HUES64 (cell line): ENCODE measurements around the gene SEC31A.

Source experiments
- H3K27ac ChIP-seq: 2 replicates; pipeline ENCODE4 v1.7.0; 2013; ENCODE audit warnings: low read depth, low read length, inconsistent platforms
- H3K27me3 ChIP-seq: 2 replicates; pipeline ENCODE4 v1.6.1; 2013; ENCODE audit warnings: mild to moderate bottlenecking, low read length; ENCODE audit not compliant: insufficient read depth
- H3K36me3 ChIP-seq: 2 replicates; pipeline ENCODE4 v1.6.1; 2013; ENCODE audit warnings: mild to moderate bottlenecking, low read length; ENCODE audit not compliant: insufficient read depth
- H3K4me1 ChIP-seq: 2 replicates; pipeline ENCODE4 v1.6.1; 2013; ENCODE audit warnings: mild to moderate bottlenecking, low read length, moderate library complexity; ENCODE audit not compliant: insufficient read depth
- H3K4me3 ChIP-seq: 2 replicates; pipeline ENCODE4 v1.5.1; 2013; ENCODE audit warnings: mild to moderate bottlenecking, low read length, moderate library complexity
- H3K9ac ChIP-seq: 2 replicates; pipeline ENCODE4 v1.6.1; 2013; ENCODE audit warnings: mild to moderate bottlenecking, low read depth, low read length
- H3K9me3 ChIP-seq: 2 replicates; pipeline ENCODE4 v1.6.1; 2013; ENCODE audit warnings: low read depth, low read length; ENCODE audit not compliant: insufficient read depth
- WGBS: fragments of 150-250, 120-280 bp; methylation state at CpG from one replicate; pipeline ENCODE4 v1.1.7; 2013; ENCODE audit warnings: missing lambda C conversion rate; 5-methylcytosine and 5-hydroxymethylcytosine counted together

Gene SEC31A

DNA sequence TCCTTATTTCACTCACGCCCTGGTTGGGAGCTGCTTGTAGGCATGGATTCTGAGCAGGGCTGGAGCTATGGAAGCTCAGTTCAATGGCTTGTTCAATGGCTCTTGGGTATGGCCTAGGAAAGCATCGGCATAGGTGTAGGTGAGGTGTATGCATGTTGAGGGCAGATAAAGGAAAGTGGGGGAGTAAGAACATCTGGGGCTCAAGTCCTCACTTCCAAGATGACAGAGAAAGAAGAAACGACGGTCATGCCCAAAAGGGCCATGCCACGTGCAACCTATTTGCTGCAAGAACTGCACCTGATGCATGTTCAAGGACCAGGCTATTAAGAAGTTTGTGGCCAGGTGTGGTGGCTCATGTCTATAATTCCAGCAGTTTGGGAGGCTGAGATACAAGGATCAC, 115.7 kb downstream of the SEC31A start:
- no peak overlapping the region for H3K4me3 ChIP-seq
- H3K36me3 ChIP-seq: no peaks in the 10 kb centered on the region
- no peaks in the 10 kb centered on the region for H3K9me3 ChIP-seq
- no peak overlapping the region for H3K9ac ChIP-seq
- peaks cover 62% of the 10 kb centered on the region for H3K27me3 ChIP-seq
- no peak overlapping the region for H3K27ac ChIP-seq
- H3K4me1 ChIP-seq: no peaks in the 10 kb centered on the region; the same call in 1 of the 2 replicates
- 94% methylated on average over 5 of the region's 5 CpGs for WGBS

- 38% methylated on average over 2 of the region's 3 CpGs for WGBS
- H3K27ac ChIP-seq: no peak overlapping the region
These were observed 116.2 kb downstream of the SEC31A start for GRCh38 chr4:82774711-82775171.

DNA sequence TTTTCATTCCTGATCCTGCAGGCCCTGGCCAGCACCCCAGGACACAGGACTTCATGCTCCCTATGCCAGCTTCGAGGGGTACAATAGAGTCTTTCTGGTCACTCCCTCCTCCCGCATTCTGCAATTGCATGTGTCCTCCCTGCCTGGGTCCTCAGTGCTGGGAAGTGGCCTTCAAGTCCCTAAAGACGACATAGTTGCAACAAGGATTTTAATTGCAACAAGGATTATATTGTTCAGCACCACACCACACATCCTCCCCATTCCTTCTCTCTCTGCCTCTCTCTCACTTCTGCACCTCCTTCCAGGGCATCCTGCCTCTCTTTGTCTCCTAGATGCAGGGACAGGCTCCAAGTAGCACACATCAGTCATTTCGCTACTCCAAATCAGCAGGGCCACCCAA, 117.9 kb downstream of the SEC31A start:
- no peaks in the 10 kb centered on the region; the same call in 1 of the 2 replicates for H3K4me1 ChIP-seq
- no peak overlapping the region for H3K9ac ChIP-seq
- H3K9me3 ChIP-seq: no peaks in the 10 kb centered on the region
- no peak overlapping the region for H3K4me3 ChIP-seq
- no peaks in the 10 kb centered on the region for H3K36me3 ChIP-seq
- WGBS: 75% methylated on average over 4 of the region's 4 CpGs
- H3K27me3 ChIP-seq: peaks cover 59% of the 10 kb centered on the region
- no peak overlapping the region for H3K27ac ChIP-seq

More at GRCh38 chr4:82774711-82775171, 116.2 kb downstream of the SEC31A start:
- Histone ChIP-seq H3K27me3 (peaks cover 57% of the 10 kb centered on the region), H3K36me3 (no peaks in the 10 kb centered on the region), H3K9me3 (no peaks in the 10 kb centered on the region), H3K4me3 (no peak overlapping the region), H3K4me1 (no peaks in the 10 kb centered on the region; the same call in 1 of the 2 replicates), H3K9ac (no peak overlapping the region)

GRCh38 chr4:82770607-82771006, 120.3 kb downstream of the SEC31A start:
- no peaks in the 10 kb centered on the region for H3K36me3 ChIP-seq
- 87% methylated on average over 3 of the region's 3 CpGs for WGBS

More at GRCh38 chr4:82770607-82771006, 120.3 kb downstream of the SEC31A start:
- Histone ChIP-seq H3K9ac (no peak overlapping the region), H3K4me1 (no peaks in the 10 kb centered on the region; the same call in 1 of the 2 replicates), H3K4me3 (no peak overlapping the region), H3K27me3 (peaks cover 44% of the 10 kb centered on the region), H3K9me3 (peaks cover 5% of the 10 kb centered on the region; the same call in 1 of the 2 replicates), H3K27ac (no peak overlapping the region)
